HG02885 (cell line): ENCODE data around the gene GFOD1.
"Not testable (repeated sequence)": the region's sequence is repeated elsewhere in the genome, so short reads cannot be mapped to it uniquely, and the experiment has no call there.

ENCODE experiments used
- ATAC-seq: cut with Tn5 transposase; IDR thresholded peaks from one replicate; pipeline ENCODE4 v1.9.1; 2021; ENCODE audit warnings: mild to moderate bottlenecking; ENCODE audit not compliant: unreplicated experiment, poor library complexity

Gene GFOD1

GRCh38 chr6:13390658-13391057, 96.7 kb downstream of the GFOD1 start:
- ATAC-seq: no peak

DNA sequence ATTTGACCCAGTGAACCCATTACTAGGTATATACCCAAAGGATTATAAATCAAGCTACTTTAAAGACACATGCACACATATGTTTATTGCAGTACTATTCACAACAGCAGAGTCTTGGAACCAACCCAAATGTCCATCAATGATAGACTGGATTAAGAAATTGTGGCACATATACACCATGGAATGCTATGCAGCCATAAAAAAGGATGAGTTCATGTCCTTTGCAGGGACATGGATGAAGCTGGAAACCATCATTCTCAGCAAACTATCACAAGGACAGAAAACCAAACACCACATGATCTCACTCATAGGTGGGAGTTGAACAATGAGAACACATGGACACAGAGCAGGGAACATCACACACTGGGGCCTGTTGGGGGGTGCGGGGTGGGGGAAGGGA, 98.2 kb downstream of the GFOD1 start:
- not testable (repeated sequence) for ATAC-seq

GRCh38 chr6:13388769-13389168, 98.6 kb downstream of the GFOD1 start:
- ATAC-seq: not testable (repeated sequence)

GRCh38 chr6:13384966-13385365, 102.4 kb downstream of the GFOD1 start:
- no peak for ATAC-seq

DNA sequence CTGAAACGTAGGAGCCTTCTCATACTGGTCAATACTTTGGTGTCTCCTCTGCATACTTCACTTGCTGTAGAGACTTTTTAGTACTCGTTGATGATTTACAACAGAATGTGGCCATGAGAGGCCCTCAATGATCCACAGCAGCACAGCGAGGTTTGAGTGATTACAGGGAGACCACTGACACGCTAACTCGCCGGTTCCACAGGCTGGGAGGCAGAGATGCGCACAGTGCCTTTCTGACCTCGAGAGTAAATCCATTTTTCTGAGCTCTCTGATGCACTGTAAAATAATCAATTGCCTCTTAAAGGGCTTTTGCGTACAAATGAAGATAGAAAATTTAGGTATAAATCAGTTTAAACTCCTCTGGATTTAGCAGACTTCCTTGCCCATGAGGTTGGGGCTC, 102.9 kb downstream of the GFOD1 start:
- no peak for ATAC-seq

- peak; percentile 94 for ATAC-seq
Measured at GRCh38 chr6:13383328-13384163, 103.9 kb downstream of the GFOD1 start.

DNA sequence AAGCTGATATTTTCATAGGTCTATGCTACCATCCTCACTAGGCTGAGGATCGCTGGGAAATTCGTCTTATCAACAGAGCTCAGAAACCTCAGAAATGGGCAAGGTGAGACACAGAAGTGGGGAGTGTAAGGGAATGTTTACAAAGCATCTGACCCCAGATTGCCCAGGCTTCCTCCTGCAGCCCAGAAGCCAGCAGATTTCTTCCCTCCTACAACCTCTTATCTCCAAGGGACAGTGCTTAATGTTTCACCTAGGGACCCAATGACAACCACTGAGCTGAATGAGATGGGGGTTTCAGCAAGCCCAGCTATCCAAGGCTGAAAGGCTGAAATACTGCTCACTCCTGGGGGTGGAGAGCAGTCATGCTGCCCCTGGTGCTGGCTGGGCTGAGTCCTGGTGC, 106.6 kb downstream of the GFOD1 start:
- ATAC-seq: no peak

DNA sequence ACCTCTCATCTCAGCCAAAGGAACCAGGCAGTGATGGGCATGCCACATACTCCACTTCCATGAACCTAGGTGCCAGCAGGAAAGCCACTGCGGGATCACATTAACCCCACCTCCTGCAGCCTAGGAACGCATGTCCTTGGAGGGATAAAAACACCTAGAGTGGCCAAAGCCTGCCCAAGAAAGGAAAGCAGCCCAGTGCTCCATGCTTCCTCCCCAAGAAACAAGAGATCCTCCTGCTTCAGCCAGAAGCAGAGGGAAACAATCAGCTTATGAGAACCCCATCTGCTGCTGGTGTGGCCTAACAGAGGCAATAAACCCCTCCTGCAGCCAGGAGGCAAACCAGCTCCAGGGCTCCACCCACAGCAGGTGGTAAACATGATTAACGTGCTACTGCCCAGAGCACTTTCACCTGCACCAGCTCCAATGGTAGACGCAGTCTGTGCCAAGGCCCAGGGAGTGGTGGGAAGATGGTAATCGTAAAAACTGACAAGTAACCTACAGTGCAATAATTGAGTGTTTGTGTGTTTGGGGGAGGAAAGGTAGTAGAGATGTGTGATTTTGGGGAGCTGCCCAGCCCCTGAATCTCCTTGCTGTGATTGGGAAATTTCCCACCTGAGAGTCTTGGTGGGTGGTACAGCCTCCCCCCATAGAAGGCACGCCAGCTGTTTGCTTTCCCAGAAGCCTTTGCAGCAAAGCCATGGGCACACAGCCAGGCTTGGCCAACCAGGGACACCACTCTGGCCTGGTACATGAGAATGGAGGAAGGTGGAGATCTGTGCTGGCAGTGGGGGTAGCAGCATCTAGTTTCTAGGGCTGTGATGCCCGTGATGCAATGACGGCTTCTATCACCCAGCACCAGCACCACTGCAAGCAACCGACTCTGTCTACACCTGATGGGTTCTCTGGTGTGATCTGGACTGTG, 108.5 kb downstream of the GFOD1 start:
- ATAC-seq: no peak

DNA sequence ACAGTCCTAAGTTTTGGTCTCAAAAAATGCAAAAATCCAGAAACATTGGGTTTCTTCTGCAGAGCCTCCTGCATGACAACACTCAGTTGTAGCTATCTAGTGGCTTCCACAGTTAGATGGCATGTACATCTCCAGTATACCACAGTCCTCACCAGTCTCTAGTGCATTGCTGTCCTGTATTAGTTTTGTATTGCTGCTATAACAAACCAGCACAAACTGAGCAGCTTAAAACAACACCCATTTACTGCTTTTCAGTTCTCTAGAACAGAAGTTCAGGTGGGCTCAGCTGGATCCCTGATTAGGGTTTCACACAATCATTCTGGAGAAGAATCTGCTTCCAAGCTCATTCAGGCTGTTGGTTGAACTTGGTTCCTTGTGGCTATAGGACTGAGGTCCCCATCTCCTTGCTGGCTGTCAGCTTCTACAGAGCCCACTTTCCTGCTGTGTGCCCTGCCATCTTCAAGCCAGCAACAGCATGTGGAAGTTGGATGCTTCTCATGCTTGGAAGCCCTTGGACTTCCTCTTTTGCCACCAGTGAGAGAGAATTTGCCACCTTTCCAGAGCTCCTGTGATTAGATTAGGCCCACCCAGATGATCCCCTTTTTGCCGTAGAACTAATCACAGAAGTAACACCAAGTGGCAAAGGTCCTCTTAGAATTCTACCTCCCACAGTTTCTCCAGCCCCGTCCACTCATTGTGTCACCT, 110.2 kb downstream of the GFOD1 start:
- ATAC-seq: no peak

- ATAC-seq: peak; percentile 81
Measured at GRCh38 chr6:13375360-13375878, 112.0 kb downstream of the GFOD1 start.

DNA sequence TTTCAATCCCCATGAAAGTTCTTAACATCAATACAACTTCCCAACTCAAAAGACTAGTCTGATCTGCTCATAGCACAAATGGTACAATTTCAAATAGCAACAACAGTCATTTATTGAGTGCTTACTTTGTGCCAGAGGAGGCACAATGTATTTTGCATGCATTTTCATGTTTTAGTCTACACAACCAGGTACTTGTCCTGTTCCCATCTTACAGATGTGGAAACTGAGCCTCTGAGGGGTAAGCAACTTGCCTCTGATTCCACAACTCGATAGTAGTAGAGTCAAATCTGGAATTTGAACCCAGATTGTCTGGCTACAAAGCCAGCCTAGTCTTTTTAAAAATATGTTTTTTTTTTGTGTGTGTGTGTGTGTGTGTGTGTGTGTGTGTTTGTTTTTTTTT, 113.5 kb downstream of the GFOD1 start:
- ATAC-seq: no peak

DNA sequence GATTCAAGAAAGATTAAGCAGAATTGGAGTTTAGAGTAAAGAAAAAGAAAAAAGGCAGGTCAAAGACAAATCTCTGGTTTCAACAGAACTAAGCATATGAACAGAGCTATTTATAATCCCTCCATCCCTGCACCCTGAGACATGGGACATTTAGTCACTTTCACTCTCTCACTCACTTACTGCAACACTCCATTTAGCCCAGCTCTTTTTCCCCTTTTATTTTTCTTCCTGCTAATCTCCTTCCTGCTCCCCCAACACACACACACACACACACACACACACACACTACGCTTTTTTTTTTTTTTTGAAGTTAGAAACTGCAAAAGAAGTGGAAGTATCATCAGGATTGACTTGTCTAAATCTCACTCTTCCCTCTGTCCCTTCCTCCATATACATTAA, 113.9 kb downstream of the GFOD1 start:
- no peak for ATAC-seq

- no peak for ATAC-seq
Measured at GRCh38 chr6:13372688-13373487, 114.5 kb downstream of the GFOD1 start.

DNA sequence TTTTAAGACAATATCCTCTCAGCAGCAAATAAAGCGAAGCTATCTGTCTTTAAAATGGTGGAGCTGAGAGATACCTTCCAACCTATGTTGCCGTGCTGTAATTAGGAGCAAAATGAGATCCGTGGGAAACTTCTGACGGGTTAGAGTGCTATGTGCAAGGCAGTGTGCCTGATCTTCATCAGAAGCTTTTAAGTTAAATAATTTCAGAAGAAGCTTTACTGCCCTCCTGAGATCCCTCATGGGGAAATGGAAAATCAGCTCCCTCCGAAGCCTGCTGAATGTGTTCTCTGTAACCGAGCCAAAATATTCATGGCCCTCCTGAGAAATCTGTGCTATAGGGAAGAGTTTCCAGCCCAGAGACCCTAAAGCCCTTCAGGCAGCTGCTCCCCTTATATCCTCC, 115.3 kb downstream of the GFOD1 start:
- no peak for ATAC-seq

- ATAC-seq: no peak
Measured at GRCh38 chr6:13371421-13372072, 115.9 kb downstream of the GFOD1 start.

- ATAC-seq: no peak
Measured at GRCh38 chr6:13370623-13371022, 116.8 kb downstream of the GFOD1 start.

GRCh38 chr6:13369591-13369990, 117.8 kb downstream of the GFOD1 start:
- ATAC-seq: no peak

DNA sequence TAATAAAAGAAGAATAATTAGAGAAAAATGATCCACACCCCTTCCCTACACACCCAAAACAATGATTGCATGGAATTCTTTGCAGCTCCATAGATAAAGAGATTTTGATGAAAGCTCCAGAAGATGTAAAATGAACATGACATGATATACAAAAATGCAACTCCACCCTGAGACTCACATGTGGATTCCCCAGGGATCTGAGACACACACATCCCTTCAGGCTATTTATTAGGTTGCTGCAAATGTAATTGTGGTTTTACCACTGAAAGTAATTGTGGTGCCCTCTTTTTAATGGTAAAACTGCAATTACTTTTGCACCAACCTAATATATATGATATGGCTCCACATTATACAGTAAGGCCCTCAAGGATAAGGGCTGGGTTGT, 118.7 kb downstream of the GFOD1 start:
- no peak for ATAC-seq

DNA sequence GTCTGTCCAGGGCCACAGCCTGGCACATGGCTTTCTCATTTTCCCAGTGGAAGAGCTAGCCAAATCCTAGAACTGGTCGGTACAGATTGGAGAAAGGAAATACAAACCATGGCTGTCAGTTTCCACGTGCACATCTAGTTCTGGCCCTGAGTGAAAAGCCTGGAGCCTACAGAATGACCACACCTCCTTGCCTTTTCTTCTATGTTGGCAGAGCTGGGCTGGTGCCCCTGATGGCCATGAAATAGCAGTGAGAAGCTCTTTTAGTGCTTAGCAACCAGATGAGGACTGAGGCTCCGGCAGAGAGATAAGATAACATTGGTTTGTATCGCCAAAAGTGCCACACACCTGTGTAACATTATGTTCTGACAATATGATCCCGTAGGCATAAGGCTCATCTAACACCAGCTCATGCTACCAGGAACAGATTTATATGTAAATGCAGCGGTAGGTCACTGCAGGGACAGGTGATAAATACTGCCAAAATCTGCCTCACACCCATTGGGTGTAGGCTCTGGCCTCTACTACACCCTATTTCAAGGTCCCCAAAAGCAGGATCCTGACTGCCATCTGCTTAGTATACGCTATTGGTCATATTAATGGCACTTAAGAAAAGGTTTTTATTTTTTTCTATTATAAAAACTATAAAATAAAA, 119.2 kb downstream of the GFOD1 start:
- no peak for ATAC-seq
